Daoy (cell line): ENCODE results near the gene COL9A3. TPM values are rescaled to one million over a fixed set of nuclear protein-coding genes. Genes with fewer than 3 reads are reported as not detected.
A peak's percentile ranks its signal among the peaks of the same experiment; 100 is the strongest.

Experiments used
- DNase-seq: peaks from one replicate; pipeline ENCODE4 v3.0.0-alpha.2; 2015; ENCODE audit warnings: low read depth
- total RNA-seq: library from RNA; depleted of rRNA; stranded (reverse); fragments of >200 nt; shearing (Covaris generic); gene quantifications from 2 replicates; pipeline ENCODE4 v1.2.3, GENCODE V29; 2014

Gene COL9A3
- total RNA-seq, 1 experiment from 2014 or later = 0.97 TPM

DNA sequence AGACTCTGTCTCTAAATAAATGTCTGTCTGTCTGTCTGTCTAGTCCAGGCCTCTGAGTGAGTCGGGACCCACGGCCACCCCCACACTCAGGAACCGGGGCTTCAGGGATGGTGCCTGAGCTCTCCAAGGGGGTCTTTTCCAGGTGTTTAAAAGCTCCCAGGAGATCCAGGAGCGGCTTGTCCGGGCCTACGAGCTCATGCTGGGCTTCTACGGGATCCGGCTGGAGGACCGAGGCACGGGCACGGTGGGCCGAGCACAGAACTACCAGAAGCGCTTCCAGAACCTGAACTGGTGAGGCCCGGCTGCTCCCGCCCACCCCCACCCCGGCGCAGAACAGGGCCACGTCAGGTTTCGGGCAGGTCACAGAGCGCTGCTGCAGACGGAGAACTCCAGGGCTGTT lies 5.5 kb upstream of the COL9A3 start:
- DNase-seq = no peak

DNA sequence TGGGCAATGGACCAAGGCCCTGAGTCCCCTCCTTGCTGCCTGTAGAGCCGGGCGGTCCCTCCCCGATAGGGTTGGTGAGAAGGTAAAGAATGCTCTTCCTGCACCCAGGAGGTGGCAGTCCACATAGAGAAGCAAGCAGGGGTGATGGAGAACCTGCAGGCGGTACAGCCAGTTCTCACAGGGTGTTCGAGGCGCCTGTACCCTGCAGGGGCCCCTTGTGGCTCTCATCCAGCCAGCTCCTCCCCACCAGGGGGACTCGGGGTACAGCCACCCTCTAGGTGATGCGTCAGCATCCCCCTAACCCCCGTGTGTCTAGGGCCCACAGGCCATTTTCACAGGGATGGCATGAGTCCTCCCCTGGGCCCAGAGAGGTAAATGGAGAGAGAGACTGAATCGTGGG lies 5.1 kb upstream of the COL9A3 start:
- no peak for DNase-seq

DNA sequence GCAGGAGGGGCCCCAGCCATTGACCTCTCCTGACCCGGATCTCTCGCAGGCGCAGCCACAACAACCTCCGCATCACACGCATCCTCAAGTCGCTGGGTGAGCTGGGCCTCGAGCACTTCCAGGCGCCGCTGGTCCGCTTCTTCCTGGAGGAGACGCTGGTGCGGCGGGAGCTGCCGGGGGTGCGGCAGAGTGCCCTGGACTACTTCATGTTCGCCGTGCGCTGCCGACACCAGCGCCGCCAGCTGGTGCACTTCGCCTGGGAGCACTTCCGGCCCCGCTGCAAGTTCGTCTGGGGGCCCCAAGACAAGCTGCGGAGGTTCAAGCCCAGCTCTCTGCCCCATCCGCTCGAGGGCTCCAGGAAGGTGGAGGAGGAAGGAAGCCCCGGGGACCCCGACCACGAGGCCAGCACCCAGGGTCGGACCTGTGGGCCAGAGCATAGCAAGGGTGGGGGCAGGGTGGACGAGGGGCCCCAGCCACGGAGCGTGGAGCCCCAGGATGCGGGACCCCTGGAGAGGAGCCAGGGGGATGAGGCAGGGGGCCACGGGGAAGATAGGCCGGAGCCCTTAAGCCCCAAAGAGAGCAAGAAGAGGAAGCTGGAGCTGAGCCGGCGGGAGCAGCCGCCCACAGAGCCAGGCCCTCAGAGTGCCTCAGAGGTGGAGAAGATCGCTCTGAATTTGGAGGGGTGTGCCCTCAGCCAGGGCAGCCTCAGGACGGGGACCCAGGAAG lies 4.5 kb upstream of the COL9A3 start:
- no peak for DNase-seq

DNA sequence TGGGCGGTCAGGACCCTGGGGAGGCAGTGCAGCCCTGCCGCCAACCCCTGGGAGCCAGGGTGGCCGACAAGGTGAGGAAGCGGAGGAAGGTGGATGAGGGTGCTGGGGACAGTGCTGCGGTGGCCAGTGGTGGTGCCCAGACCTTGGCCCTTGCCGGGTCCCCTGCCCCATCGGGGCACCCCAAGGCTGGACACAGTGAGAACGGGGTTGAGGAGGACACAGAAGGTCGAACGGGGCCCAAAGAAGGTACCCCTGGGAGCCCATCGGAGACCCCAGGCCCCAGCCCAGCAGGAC lies 4.0 kb upstream of the COL9A3 start:
- no peak for DNase-seq

DNA sequence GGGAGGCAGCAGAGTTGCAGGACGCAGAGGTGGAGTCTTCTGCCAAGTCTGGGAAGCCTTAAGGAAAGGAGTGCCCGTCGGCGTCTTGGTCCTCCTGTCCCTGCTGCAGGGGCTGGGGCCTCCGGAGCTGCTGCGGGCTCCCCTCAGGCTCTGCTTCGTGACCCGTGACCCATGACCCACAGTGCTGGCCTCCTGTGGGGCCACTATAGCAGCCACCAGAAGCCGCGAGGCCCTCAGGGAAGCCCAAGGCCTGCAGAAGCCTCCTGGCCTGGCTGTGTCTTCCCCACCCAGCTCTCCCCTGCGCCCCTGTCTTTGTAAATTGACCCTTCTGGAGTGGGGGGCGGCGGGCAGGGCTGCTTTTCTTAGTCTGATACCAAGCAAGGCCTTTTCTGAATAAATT lies 3.3 kb upstream of the COL9A3 start:
- DNase-seq = no peak

DNA sequence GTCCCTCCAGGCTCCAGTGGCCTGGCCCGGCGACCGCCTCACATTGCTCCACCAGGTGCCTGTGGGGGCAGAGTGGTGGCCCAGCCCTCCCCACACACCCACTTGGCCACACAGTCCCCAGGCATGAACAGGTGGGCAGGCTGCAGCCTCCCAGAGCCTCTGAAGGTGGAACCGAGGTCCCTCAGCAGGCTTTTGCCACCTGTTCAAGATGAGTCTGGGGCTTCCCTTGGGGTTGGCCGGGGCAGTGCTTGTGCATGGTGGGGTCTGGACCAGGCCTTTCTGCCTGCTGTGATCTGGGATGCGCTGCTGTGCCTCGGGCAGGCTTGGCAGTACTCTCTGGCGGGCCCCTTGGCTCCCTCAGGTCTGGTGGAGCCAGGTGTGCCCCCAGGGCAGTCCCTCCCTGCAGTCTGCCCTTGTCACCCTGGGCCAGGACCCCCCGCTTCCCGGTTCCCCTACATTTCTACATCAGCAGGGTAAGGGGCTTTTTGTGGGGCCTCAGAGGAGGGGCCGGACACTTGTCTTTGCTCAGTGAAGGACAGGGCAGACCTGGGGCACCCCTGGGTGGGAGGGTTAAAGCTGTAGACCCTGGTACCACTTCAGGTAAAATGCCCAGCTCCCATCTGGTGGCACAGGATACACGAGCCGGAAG lies 2.7 kb upstream of the COL9A3 start:
- DNase-seq = no peak

DNA sequence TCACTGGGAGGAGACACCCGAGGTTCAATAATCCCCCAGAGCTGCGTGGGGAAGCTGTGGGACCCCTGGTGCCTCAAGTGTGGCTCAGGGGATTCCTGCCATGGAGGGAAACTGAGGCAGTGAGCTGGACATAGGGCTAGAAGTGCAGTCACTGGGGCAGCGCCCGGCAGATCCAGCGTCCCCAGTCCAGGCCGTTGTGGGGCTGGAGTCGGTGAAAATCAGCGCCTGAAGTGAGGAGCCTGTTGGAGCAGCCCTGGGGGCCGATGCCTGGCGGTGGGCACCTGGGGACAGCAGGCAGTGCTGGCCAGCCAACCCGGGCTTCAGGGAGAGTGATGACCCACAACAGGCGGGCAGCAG lies 2.2 kb upstream of the COL9A3 start:
- no peak for DNase-seq

DNA sequence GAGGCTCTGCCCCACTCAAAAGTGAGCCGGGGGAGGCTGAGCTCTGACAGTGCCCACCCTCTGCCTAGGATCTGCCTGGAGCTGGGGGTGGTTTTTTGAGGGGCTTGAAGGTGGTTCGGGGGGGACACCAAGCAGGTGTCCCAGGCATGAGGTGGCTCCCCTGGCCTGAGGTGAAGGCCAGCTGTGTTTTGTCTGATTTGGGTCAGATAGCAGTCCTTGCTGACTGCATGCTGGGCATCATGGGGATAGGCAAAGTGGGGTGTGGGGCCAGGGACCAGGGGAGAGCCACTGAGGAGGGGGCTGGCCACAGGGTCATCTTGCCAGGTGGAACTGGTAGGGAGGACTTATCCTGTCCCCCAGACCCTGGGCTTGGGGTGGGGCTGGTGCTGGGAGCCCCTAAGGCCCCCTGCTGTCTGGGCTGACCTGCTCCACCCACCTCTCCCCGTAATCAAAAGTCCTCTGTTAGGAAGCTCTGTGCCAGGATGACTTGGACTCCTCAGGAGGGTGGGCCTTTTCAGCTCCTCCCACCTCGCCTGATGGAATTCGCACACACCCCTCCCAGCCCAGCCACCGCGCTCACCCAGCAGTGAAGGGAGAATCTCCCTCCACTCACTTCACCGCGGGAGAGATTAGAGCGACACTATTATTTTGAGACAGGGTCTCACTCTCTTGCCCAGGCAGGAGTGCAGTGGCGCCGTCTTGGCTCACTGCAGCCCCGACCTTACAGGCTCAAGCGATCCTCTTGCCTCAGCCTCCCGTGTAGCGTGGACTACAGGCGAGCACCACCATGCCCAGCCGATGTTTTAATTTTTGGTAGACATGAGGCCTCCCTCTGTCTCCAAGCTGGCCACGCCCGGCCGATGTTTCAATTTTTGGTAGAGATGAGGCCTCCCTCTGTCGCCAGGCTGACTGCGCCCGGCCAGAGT lies 1.5 kb upstream of the COL9A3 start:
- DNase-seq = peak; percentile 79

DNA sequence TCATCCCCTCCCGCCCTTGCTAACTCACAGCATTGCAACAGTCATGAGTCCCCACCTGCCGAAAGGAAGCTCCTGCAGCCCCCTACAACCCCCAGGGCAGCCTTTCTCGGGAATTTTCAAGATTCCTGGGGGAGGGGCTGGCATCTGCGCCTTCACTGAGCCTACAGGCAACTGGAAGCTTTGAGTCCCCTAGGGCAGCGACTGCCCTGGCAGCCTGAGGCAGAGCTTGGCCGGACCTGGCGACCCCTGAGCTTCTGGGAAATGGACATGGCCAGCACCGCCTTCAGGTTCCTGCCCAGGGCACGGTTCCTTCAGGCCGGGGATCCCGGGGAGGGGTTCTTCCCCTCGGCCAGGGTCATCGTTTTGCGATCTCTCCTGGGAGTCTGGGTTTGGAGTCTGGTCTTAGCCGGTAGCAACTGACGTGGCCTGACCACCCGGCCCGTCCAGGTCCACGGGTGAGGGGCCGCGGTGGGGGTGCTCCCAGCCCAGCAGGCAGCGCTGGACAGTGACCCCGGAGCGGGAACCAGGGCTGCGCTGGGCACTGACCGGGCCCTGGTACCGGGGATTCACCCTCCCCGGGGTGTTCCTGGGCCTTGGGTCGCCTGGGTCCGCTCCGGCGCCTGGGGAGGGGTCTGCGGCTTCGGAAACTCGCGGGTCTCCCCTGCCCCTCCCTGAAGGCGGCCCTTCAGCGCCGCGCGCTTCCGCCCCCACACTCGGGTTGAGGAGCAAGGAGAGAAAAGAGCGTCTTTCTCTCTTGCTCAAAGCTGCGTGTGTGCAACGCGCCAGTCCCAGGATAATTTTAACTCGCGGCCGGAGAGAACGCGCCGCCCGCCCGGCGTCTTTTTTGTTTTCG lies 593 bp upstream of the COL9A3 start:
- DNase-seq = no peak

DNA sequence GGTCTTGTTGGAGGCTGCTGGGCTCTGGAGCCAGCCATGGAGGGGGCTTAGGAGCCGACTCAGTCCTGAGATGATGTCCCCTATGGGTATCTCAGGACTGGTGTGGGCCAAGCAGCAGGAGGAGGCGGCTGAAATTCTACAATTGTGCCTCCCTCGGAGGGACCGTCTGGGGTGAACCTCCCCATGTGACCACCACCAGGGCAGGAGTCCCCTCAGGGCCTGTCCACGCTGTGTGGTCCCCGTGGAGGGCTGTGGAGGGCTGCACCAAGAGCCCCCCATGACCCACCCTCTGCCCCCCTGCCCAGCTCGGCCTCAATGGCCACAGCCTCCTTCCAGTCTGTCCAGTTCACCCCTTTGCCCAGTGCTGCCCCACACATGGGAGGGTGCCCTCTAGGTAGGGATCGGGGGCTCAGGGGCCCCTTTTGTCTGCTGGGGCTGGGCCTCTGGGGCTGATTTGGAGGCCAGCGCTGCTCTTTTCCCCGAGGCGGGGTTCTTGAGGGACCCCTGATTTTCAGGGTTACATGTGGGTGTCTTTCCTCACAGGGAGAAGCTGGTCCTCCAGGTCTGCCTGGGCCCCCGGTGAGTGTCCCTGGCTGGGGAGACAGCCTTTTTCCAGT lies 1.2 kb downstream of the COL9A3 start:
- no peak for DNase-seq

DNA sequence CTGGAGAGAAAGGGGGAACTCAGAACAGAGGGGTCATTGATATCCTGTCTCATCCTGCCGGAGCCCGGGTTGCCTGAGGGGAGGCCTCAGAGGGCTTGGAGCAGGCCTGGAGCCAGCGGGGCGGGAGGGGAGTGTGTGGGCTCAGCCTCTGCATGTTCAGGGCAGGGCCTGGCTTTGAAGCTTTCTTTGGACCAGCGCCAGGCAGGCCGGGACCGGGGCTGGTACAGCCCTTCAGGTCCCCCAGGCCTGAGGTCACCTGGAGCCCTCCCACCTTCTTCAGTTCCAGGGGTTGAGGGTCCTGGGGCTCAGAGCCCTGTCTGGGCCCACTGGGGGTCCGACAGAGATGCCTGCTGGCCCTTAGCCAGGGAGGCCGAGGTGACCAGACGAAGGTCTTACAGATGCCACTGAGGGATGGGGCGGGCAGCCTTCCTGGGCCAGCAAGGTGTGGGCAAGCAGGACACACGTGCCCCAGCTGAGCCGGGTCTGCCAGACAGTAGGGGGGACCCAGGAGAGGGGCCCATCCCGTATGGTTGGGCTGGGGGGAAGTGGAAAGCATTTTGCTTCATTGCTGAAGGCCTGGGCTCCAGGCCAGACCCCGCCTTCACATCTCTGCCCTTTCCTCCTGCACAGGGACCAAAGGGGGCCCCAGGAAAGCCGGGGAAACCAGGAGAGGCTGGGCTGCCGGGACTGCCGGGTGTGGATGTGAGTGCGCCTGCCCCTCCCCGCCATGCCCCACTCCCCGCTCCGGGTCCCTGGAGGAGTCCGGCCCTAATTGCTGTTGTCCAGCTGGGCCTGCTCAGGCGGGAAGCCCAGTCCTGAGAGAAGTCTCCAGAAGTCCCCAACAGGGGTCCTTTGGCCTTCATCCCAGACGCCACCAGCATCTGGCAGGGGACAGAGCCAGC lies 2.0 kb downstream of the COL9A3 start:
- DNase-seq = peak; percentile 82

DNA sequence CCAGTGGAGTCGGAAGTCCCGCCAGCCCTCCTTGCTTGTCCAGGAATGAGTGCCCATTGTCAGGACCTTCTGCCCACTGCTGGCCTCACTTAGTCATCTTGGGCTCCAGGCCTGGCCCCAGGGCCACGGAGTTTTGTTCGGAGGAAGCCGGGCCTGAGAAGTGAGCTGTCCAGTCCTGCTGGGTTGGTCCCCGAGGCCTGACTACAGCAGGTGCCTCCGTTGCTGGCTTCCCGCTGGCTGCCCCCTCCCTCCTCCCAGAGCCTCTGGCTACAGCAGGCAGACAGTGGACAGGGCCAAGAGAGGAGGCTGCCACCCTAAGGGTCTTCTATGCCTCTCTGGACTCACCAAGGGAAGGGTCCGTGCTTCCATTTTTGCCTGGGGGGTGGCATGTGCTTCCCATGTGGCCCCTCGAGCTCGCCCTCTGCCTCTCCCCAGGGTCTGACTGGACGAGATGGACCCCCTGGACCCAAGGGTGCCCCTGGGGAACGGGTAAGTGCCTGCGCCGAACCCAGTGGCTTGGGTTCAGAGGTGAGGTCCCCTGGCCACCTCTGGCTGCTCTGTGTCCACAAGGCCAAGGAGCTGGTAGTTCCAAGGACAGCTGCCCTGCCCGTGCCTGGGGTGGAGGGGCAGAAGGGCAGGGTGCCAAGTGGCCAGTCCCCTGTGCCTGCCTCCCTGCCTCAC lies 2.8 kb downstream of the COL9A3 start:
- no peak for DNase-seq

DNA sequence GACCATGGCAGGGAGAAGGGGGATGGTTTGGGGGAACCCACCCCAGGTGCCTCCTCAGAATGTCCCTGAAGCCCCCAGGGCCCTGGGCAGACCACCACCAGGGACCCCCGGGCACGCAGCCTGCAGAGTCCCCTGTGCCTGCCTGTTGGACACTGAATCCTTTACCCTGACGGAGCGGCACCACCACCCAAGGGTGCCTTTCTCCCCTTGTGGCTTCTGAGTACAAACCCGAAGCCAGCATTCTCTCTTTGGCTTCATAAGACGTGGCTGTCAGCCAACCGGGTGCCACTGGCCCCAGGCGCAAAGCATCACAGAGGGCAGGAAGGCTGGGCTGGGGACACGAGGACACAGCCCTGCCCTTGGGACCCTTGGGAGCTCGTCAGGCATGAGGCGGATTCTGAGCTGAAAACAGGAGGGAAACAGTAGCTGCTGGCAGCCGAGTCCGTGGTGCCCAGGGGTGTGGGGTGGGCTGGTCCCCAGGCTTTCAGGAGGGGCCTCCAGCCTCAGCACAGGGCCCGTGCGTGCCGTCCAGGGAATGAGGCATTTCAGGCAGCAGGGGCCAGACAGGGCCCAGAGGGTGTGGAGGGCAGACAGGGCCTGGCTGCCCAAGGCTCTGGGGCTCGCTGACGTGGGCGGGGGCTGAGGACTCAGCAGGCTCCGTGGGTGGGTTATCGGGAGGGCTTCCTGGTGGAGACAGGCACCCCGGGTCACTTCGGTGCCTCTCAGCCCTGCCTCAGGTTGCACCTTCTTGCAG lies 3.5 kb downstream of the COL9A3 start:
- no peak for DNase-seq

DNA sequence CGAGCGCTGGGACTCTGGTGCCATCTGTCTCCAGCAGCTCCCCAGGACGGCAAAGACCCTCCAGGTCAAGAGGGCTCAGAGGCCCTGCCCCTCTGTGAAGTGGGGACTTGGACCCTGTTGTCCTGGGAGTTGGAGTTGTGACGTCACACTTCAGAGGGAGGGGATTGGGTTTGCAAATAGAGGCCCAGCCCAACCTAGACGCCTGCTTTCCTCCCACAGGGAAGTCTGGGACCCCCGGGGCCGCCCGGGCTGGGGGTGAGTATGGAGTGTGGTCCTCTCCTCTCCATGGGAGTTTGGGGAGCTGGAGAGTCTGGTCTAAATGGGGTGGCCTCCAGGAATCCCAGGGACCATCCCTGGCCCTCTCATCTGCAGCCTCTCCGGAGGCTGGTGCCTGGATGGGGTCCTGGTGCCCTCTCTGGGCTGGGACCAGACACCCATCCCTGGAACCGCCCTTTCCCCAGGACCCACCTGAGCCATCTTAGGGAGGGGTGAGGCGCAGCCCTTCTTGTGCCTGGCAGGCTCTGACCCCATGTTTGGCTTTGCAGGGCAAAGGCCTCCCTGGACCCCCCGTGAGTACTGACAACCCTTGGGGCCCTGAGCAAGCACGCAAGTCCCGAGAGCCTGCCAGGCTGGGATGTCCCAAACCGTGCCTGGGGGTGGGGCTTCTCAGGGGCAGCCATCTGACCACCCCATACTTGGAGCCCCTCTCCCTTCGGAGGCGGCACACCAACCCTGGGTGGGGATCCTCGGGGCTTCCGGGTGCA lies 4.3 kb downstream of the COL9A3 start:
- no peak for DNase-seq

DNA sequence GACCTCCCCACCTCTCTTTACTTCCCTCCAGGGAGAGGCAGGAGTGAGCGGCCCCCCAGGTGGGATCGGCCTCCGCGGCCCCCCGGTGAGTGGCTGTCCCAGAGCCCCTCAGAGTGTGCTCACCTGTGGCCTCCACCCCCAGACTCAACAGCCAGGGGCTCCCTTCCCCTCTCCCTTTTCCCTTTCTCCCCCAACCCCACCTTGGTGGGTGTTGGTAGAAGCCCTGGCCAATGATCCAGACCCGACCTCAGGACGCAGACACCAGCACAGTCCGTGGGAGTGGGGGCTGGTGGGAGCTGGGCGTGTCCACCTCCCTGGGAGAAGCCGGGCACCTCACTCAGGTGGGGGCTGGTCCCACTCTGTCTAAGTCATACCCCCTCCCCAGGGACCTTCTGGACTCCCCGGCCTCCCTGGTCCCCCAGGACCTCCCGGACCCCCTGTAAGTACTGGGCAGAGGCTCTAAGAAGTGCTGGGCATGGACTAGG lies 4.9 kb downstream of the COL9A3 start:
- no peak for DNase-seq

DNA sequence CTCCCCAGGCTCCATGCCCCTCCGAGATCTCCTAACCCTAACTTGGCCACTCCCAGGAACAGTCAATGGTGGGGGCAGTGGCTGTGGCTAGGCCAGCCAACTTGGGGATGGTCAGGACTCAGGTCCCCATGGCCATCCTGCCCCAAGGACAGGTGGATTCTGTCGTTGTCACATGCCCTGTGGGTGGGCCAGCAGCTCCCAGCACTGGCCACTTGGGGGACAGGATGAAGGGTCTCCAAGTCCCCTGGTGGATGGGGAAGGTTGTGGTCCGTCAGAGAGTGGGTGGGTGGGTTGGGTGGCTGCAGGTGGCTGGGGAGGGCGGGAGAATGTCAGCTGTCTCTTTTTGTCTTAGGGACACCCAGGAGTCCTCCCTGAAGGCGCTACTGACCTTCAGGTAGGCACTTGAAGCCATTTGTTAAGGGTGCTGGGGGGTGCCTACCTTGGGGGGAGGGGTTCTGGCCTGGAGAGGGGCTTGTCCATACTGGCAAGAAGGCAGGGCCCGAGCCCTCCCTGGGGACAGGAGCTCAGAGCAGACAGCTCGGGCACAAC lies 5.5 kb downstream of the COL9A3 start:
- DNase-seq = no peak

DNA sequence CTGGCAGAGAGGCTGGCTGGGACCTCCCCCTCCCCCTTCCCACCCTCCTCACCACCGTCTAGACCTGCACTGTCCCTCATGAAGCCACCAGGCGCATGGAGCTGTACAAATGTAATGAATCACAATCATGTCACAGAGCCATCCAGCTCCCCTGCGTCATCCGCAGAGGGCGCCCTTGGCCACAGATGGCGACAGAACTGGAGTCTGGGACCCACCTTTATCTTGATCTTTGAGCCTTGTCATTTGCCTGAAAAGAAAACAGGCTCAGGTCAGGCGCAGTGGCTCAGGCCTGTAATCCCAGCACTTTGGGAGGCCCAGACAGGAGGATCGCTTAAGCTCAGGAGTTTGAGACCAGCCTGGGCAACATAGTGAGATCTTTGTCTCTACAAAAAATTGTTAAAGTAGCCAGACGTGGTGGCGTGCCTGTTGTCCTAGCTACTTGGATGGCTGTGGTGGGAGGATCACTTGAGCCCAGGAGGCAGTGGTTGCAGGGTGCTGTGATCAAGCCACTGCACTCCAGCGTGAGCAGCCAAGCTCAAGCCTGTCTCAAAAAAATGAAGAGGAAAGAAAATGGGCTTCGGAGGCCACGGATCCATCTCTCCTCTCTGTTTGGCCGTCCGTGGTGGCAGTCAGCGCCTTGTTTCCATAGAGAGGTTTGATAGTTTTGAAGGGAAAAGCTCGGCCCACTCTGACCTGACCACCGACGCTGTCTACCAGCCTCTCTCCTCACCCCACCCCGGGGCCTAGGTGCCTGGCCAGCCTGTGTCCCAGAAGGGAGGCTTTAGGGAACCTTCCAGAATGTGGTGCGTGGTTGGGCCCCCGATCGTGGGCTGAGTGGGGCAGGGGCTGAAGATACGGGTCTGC lies 6.2 kb downstream of the COL9A3 start:
- DNase-seq = peak; percentile 75
